A549 (cell line): ENCODE measurements around the gene MEGF9.

Experiments
- CBX2 ChIP-seq: fragments of 200-600 bp; sonication (generic); IDR thresholded peaks from 2 replicates; pipeline ENCODE4 v1.6.1; 2016; ENCODE audit warnings: low read depth, mild to moderate bottlenecking, borderline replicate concordance
- JUN ChIP-seq, 2 experiments: fragments of >200 bp; sonication (Bioruptor Twin); formaldehyde crosslinking; IDR thresholded peaks; 2 replicates in 1 of 2; 3 replicates in 1 of 2; pipeline ENCODE4 v1.6.1; 2016 to 2017
- MAFK ChIP-seq: fragments of 450-650 bp; IDR thresholded peaks from 2 replicates; pipeline ENCODE4 v1.6.1; 2014; ENCODE audit not compliant: partially characterized antibody
- POLR2A ChIP-seq: IDR thresholded peaks from 2 replicates; pipeline ENCODE4 v1.6.1; 2012; ENCODE audit warnings: mild to moderate bottlenecking, low read length
- TF ChIP-seq, protein P1 (sequence below): fragments of >200 bp; sonication (Bioruptor Twin); formaldehyde crosslinking; IDR thresholded peaks from 3 replicates; pipeline ENCODE4 v1.5.1; 2016
- TF ChIP-seq, protein P2 (sequence below): fragments of 450-650 bp; IDR thresholded peaks from 2 replicates; pipeline ENCODE4 v1.6.1; 2014; ENCODE audit warnings: antibody characterized with exemption

GRCh38 chr9:120730654-120731514, 16.6 kb upstream of the MEGF9 start:
- TF ChIP-seq, protein P1, sequence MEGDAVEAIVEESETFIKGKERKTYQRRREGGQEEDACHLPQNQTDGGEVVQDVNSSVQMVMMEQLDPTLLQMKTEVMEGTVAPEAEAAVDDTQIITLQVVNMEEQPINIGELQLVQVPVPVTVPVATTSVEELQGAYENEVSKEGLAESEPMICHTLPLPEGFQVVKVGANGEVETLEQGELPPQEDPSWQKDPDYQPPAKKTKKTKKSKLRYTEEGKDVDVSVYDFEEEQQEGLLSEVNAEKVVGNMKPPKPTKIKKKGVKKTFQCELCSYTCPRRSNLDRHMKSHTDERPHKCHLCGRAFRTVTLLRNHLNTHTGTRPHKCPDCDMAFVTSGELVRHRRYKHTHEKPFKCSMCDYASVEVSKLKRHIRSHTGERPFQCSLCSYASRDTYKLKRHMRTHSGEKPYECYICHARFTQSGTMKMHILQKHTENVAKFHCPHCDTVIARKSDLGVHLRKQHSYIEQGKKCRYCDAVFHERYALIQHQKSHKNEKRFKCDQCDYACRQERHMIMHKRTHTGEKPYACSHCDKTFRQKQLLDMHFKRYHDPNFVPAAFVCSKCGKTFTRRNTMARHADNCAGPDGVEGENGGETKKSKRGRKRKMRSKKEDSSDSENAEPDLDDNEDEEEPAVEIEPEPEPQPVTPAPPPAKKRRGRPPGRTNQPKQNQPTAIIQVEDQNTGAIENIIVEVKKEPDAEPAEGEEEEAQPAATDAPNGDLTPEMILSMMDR = no peak
- TF ChIP-seq, protein P2, sequence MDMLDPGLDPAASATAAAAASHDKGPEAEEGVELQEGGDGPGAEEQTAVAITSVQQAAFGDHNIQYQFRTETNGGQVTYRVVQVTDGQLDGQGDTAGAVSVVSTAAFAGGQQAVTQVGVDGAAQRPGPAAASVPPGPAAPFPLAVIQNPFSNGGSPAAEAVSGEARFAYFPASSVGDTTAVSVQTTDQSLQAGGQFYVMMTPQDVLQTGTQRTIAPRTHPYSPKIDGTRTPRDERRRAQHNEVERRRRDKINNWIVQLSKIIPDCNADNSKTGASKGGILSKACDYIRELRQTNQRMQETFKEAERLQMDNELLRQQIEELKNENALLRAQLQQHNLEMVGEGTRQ = no peak
- TF ChIP-seq POLR2A (no peak), CBX2 (no peak), JUN (IDR thresholded peaks at IDR 0.05) (no peak), MAFK (no peak)
